HTR-8/SVneo (cell line): ENCODE data around the gene TUB.

Experiments
- DNase-seq: peaks from one replicate; pipeline ENCODE4 v3.0.0; 2011; ENCODE audit warnings: low spot score, mixed read lengths; ENCODE audit not compliant: insufficient read length
- FAIRE-seq: peaks from 2 replicates; lab custom pipeline; 2011; peaks lifted over from hg19 to GRCh38; lab: Jason Lieb, UNC

TUB gene

DNA sequence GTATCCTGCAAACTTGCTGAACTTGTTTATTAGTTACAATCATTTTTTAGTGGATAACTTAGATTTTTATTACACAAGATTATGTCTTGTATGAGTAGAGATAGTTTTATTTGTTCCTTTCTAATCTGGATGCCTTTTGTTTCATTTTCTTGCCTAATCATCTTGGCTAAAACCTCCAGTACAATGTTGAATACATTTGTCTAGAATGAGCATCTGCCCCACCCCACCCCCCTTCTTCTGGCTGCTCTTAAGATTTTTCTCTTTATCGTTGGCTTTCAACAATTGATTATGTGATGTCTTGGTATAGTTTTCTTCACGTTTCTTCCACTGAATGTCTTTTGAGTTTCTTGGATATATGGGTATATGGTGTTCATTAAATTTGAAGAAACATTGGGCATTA lies 37.3 kb upstream of the TUB start:
- FAIRE-seq: no peak
- DNase-seq: no peak

DNA sequence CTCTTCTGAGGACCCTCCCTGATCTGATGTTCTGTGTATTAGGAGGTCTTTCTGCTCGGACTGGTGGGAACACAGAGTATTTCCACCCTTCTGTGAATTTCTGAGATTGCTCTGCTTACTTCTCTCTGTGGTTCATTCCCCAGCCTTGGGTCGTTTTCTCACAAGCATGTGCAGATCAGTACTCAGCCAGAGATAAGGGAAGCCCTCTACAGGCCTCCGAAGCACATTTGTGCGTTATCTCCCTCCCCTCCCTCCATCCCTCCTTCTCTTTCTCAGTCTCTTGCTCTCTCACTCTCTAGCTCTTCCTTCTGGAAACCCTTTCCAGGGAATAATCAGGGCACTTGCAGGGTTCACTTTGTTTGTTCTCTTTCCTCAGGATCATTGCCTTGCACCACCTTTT lies 35.2 kb upstream of the TUB start:
- DNase-seq (no peak), FAIRE-seq (no peak)

DNA sequence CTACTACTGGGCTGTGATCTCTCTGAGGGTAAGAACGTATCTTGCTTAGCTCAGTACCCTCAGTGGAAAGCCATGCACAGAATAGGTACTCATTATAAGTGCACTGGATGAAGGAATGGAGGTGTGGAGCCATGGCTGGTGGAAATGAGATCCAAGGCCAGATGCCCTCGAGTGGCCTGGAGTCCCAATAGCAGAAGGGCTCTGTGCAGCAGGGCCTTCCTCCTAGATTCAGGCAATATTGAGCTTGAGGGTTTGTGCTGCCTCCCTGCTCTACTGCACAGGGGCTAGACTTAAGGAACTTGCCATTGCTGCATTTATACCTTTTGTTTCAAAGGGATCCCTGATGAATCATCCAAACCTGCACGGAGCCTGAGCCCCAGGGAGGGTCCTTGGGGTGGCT lies 33.6 kb upstream of the TUB start:
- FAIRE-seq (no peak), DNase-seq (no peak)

DNA sequence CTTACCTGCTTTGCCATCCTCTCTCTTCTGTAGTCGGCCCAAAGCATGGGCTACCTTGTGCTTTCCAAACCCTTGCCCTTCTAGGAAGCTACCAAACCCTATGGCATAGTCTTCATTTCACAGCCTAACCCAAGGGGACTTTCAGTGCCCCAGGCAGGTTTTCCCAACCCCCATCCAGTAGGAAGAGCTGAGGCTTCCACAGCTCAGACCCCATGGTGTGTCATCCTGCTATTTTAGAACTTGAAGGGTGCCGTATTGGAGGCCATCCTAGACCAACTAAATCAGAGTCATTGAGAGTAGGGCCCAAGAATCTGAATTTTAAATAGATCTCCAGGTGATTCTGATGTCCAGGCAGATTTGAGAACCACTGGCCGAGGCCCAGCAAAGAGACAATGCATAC lies 31.9 kb upstream of the TUB start:
- DNase-seq (no peak), FAIRE-seq (no peak)

DNA sequence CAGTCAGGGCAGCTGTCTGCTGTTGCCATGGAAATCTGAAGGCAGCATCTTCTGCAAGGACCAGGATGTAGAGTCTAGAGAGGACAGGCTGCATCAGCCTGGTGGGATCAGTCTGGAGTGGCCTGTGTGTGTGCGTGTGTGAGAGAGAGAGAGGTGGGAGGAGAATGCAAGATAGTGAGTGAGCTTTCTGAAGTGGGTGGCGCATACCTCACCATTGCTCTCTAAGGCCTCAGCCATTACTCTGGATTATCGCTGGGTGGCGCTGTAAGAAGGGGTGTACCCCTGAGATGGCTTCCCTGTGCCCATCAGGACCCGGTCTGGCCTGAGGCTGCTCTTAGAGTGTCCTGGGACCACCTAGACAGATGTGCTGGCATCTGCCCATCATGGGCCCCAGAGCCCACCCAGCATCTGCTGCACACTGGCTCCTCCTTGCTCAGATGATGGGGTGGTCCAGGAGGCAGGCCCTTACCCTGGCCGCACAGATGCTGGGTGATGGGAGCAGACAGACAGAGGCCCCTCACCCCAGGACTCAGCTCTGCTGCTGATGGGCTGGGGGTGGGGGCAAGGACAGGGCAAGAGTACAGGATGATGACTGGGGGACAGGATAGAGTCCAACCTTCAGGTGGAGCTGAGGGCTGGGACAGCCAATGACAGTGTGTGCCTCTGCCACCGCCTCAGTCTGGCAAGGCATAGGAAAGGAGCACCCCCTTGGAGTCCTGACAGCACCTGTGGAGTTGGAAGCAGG lies 25.7 kb upstream of the TUB start:
- no peak for DNase-seq
- FAIRE-seq: no peak

DNA sequence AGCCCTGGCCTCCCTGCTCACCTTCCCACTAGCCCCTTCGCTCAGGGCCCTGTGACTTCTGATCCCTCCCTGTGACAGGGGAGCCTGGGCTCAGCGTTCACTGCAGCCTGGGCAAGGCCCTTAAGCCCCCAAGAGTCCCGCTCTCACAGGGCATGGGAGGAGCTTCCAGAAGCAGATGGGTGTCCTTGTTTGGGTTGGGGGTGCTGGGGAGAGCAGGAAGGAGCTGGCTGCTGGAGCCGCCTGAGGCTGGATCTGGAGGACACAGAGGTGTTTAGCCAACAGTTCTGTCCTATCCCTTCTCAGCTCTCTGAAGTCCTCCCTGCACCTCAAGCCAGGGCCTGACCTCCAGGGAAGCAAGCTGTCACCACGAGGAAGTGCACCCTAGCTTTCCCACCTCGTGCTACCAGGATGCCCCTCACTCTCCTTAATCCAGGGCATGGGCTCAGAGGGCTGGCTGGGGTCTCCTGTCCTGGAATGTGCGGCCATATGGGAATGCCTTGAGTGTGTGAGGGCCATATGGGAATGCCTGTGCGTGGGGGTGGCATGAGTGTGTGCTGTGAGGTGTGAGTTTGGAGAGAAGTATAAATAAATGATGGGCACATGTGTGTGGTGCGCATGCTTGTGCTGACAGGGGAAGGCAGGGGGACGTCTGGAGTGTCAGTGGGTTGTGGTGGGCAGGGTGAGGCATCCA lies 25.0 kb upstream of the TUB start:
- no peak for FAIRE-seq
- no peak for DNase-seq

DNA sequence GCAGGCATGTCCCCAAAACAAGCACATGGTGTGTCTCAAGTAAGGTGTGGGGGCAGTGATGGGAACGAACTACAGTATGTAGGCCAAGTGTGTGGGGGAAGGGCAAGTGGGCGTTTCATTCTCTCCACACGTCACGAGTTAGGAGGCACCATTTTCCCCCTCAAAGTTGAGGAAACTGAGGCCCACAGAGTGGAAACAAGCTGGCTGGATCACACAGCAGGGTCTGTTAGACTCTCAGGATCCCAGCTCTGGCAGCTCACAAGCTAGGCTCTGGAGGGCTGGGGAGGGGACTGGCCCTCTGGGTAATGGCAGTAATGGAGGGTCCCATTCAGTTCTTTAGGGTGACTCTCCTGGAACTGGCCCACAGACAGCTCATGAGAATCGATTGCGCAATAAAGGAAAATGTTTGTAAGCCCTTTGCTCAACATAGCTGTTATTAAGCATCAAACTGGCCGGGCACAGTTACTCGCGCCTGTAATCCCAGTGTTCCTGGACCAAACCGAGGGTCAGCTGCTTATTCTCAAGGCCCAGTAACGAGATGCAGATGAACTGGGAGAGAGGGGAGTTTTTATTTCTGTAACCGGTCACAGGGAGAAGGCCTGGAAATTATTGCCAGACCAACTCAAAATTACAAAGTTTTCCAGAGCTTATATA lies 24.1 kb upstream of the TUB start:
- DNase-seq (no peak), FAIRE-seq (no peak)

DNA sequence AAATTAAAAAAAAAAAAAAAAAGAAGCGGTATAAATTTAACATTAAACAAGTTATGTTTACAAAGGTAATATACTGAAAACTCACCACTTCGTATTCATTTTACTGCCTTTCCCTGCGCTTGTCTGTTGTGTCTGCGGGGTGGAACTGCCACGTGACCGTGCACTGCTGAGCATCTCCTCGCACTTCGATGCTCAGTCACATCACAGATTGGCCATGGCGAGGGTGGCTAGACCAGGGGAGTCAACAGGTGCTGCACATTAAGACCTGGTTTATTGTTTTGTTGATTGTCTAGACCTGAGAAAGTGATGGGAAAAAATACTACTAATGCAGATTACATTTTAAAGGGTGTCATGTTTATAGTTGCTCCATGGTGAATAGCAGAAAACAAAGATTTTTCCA lies 22.8 kb upstream of the TUB start:
- DNase-seq: no peak
- FAIRE-seq: no peak

DNA sequence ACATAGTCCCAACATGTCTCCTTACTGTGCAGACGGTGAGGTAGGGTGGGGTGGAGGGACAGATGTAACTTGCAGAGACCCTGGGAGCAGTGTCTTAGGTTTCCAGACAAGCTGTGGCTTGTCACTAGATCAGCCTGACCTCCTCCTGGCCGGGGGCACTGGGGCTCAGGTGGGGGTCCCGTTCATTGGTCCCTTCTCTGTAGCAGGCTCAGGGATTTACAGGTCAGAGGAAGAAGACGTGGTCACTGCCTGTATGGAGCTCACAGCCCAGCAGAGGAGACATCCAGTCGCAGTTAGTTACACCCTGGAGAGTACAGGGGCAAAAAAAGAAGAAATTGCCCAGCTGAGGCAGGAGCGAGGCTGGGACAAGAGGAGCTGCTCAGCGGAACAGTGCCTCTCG lies 22.0 kb upstream of the TUB start:
- FAIRE-seq: no peak
- DNase-seq: no peak

DNA sequence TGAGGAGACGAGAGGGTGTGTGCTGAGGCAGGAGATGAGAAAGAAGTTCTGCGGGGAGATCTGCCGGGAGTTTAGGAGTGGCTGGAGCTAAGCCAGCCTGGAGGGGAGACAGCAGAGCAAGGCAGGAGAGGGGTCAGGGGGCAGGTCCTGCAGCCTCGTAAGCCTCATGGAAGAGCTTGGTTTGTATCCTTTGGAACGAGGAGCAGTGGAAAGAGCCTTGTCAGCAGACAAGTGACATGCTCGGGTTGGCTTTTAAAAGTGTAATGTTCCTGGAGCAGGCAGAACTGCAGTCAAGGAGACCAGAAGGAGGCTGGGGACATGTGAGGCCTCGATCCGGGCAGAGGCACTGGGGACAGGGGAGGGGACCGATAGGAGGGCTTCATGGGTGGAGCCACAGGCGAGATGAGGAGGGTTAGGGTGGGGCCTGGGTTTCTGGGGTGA lies 21.4 kb upstream of the TUB start:
- FAIRE-seq: no peak
- DNase-seq: no peak

DNA sequence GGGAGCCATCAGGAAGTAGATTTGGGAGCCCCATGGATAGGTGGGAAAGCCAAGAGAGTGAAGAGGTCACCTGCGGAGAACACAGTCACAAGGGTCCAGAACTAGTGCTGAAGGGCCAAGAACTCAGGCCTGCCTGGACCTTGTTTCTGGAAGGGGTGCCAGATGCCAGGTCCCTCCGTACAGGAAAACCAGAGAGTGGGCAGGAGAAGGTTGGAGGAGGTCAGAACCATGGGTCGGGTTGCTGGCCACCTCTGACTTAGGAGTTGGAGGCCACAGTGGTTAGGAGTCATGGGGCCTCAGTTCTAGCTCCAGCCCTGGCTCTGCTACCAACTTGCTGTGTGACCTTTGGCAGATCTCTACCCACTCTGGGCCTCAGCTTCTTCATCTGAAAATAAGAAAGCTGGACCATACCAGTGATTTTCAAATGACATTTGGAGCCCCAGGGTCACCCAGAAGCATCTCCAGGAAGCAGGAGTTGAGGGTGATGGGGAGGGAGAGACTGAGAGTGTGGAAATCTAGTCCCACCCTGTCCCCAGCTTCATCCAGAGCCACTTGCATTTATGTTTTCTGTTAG lies 20.8 kb upstream of the TUB start:
- DNase-seq (no peak), FAIRE-seq (no peak)

DNA sequence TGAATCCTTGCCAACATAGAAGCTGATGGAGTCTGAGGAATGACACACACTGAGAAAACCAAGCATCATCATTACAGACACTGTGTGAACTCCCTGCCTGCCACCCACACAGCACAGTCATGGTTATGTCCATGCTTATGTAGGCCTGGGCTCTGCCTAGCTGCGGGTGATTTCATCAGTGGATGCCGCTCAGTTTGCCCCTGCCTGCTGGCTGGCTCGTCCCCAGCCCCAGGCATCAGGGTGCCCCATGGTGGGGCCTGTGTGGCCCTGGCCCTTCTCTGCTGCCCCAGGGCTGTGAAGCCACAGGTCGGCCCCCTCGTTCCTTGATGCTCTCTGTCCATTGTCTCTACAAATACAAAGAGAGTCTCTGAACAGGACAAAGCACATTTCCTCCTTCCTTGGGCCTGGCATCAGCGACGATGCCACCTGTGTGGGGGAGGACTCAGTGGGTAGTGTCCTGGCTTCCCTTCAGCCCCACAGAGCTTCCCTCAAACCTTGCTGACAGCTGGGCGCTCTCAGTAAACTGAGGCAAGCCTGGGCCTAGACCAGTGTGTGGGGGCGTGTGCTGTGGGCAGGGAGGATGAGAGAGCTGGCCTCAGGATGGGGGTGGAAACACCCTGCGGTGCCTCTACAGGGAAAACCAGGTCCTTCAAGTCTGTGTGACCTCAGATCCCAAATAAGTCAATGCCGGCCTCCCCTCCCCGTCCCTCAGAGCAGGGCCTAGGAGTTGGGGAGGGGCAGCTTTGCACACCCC lies 20.0 kb upstream of the TUB start:
- DNase-seq (no peak), FAIRE-seq (no peak)

DNA sequence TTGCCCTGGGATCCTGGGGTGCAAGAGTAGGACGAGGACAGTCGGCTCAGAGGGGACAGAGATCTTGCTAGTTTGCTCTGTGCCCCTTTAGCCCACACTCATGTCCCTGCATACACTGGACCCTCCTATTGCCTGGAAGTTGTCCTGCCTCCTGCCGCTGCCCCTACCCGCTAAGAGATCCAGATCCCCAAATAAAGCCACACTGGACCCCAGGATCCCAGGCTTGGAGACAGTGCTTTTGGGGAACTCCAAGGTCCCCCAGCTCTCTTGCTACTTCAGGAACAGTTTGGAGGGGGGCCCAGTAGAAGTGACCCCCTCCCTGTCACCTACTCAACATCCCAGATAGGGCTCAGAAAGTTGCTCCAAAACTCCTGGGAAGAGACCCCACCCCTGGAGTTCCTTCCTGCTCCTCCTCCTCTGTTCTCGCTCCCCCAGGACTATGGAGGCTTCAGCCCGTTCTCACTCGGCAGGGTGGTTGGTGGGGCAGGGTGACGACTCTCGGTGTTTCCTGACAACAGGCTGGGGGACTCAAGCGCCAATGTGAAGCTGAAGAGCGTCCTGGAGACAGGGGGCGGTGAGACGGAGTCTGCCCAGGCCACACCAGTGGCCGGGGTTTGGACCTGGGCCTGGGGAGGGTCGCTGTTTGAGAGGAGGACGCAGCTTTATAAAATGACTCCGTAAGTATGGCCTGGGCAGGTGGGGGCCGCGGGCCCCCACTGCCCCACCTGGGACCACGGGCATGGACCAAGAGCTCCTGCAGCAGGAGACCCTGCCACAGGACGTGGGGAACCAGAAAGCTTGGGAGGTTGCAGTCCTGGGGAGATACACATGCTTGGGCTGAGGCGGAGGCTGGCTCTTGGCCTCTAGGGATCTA lies 19.2 kb upstream of the TUB start:
- no peak for FAIRE-seq

DNA sequence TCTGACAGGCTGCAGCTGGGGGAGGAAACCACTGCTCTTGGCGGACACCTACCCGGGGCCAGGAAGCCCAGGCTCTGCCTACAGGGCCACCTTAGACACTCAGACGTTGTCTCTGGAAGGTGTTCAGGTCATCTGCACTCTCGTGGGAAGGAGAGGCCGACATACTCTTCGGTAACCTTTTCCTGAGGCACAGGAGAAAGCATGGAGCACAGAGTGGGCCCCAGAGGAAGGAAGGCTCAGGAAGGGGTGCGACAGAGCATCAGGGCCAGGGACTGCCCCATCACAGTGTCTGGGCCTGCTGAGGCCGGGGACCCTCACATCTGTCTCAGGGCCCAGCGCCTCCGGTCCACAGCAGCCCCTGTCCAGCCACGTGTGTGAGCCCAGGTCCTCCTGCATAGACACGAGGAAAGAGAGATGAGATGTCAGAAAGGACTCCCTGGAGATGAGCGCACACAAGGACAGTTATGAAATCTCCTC lies 18.2 kb upstream of the TUB start:
- FAIRE-seq (no peak), DNase-seq (no peak)

More for the DNA sequence above, 19.2 kb upstream of the TUB start:
- no peak for DNase-seq

DNA sequence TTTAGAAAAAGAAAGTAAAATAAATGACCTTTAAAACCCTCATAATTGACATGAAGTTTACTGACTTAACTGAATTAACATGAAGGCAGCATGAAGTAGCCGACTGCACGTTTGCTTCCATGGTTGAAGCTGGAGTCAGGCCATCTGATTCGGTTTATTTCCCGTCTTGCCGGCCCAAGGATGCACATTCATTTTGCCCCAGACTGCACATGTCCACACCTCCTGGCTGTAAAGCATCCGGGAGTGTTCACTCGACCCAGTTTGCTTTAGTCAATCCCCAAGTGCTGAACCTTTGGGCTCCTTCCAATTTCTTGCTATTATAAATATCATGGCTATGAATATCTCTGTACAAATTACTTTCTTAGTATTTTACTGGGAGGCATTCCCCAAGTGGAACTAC lies 17.7 kb upstream of the TUB start:
- DNase-seq: no peak
- no peak for FAIRE-seq

DNA sequence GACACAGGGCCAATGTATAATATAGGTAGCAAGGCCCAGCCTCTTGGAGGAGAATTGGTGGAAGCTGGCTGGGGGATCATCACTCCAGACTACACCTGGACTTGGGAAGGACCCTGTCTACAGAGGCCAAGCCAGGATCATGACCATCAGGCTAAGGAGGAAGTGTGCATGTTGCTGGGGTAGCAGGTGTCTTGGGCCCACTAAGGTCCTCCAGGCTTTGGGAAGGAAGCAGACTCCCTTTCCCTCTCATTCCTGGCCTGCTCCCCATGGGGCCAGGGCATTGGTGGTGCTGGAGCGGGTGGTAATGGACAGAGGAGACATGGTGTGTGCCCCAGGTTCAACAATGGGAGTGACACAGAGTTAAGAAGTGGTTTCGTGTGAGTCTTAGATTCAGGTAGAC lies 16.0 kb upstream of the TUB start:
- FAIRE-seq (no peak), DNase-seq (no peak)

DNA sequence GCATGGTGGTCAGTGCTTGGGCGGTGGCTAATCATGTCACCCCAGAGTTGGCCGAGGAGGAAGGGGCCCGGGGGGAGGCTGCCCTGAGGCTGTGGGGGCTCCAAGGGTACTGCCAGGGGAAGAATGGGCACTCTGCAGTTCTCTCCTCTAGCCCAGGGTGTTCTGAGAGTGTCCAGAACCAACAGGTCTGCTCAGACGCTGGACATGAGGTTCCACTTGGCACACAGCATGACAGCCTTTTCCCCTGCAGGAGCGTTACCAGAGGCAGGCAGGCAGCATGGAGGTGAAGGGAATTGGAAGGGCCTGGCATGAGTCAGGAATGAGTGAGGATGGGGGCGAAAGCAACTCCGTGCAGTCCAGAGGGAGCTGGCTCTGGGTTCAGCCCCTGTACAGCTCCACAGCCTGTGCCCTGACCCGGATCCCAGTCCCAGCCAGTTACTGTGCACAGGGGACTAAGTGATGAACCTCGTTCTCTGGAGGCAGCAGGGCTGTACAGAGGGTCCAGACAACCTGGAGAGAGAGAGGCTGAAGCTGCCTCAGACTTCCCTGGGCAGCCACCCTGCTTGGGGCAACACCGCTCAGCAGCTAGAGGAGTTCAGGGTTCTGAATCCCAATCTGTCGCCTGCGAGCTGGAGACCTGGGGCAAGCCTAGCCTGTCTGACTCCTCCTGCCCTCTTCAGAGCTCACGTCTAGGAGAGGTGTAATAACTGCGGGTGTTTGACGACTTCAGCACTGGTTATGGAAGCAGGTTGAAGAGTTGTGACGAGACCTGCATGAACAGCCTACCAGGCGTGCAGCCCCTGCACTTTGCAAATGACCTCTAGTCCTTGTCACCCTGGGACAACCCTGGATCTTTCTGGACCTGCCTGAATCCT lies 14.7 kb upstream of the TUB start:
- no peak for FAIRE-seq
- DNase-seq: no peak

DNA sequence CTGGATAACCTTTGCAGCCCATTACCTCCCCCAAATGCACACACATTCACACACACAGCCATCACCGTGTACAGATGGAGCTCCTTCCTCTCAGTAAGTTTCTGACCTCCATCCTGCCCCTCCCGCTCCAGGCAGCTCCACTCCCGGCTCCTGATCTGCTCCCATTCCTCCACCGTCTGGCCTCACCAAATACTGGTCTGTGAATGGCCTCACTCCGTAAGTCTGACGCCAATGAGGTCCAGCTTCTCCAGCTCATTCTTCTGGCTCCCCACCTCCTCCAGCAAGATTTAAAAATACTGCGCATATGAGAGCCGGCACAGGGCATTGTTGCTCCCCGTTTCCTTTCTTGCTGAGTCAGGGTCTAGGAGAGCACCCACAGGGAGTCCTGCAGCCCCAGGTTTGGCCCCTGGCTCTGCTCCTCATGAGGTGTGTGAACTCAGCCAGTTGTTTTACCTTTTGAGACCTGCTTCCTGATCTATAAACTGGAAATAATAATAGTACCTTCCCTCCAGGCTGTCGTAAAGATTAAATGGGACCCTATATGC lies 14.0 kb upstream of the TUB start:
- DNase-seq: no peak
- no peak for FAIRE-seq
